A549 treated with dexamethasone at 1 μM for 4 hours (cell line): ENCODE data around the gene TFF2. TPM values are rescaled to one million over a fixed set of nuclear protein-coding genes. Genes with fewer than 3 reads are reported as not detected.

Experiments
- total RNA-seq: library from RNA; stranded (reverse); fragments of 200-300 nt; extraction: Qiagen RNA extraction; gene quantifications from 5 replicates; pipeline ENCODE4 v1.2.3, GENCODE V29; 2022

The TFF2 gene, protein sequence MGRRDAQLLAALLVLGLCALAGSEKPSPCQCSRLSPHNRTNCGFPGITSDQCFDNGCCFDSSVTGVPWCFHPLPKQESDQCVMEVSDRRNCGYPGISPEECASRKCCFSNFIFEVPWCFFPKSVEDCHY
- total RNA-seq, result not detected in 5 replicates

DNA sequence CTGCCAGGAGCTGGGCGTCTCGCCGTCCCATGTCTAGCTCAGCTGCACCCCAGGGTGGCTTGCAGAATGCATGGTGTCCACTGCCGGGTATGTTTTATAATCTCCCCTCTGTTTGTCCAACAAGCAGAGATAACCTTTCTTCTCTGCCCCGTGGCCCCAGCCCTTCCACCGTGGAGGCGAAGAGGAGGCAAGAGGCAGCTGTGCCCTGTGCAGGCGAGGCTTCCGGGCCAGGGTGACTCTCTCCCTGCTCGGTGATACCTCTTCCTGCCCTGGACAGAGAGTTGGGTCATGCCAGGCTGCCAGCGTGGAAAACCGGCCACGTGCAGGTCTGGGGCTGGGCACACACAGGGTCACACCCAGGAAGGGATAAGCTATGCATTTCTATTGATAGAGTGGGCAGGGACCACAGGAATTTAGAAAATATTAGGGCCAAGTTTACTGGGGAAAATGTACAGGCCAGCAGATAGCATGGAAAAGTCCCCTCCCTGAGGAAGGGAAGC, at the start of gene TFF2:
TFF2 (minus strand) TSS at position 68 of the 500 bp plus-strand sequence; CDS start at position 31, 37 bp downstream.

DNA sequence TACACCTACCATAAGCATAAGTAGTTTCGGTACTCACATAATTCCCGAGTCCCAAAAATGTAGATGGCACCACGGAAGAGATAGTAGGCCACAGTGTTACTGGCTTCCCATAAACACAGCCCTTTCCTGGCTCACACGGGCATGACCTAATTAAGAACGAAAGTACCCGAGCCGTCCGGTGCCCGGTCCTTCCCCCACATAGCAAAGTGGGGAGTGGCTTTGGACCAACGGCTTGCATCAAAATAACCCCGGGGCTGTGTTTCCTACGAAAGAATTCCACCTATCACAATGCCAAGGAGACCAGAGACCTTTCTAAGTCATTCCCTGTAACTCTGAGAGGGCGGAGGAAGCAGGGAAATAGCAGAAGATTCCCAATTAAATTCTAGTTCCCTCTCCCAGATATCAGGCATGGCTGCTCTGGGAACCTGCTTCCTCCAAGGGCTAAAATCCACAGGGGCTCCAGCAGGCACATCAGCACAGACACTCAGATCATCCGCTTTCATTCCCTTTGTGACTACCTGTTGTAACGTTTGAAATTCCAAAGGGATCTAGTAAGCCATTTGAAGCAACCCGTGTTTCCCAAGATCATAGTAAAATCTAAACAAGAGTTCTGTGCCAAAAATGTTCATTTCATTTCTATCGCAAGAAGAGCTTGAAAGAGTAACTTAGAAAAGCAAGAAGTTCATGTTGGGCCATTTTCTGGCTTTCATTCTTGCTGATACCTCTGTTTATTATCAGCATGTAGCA, 45.3 kb upstream of the TFF2 start, which contains the start of gene TMPRSS3:
TMPRSS3 (minus strand) TSS at position 148 of the 747 bp plus-strand sequence. CDS start 635 bp downstream, outside the sequence.

DNA sequence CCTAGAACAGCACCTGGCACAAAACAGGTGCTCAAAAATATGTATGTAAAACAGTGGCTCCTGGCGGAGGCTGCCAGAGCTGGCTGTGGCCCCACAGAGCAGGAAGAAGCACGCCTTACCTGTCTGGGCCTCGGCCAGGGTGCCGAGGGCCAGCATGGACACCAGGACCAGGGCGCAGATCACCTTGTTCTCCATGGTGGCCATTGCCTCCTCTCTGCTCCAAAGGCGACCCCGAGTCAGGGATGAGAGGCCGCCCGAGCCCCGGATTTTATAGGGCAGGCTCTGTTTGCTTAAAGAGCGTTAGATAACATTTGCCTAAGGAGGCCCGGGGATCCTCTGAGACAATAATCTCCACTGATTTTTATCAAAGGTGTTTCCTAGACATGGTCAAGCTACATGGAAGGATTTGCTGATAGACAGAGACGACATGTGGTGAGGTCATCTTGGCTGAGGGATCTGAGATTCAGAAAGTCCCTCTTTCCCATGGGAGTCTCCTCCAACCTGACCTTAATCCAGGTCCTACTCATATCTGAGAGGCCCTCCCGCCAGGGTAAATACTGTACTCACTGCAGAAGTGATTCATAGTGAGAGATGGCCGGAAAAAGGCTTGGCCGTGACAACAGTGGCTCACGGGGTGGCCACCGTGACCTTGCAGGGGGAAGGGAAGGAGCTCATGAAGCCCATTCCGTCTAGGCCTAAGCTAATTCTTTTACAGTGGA, 15.7 kb upstream of the TFF2 start, which contains the start of gene TFF1:
TFF1 (minus strand) TSS at position 244 of the 719 bp plus-strand sequence; CDS start at position 204, 40 bp downstream.

DNA sequence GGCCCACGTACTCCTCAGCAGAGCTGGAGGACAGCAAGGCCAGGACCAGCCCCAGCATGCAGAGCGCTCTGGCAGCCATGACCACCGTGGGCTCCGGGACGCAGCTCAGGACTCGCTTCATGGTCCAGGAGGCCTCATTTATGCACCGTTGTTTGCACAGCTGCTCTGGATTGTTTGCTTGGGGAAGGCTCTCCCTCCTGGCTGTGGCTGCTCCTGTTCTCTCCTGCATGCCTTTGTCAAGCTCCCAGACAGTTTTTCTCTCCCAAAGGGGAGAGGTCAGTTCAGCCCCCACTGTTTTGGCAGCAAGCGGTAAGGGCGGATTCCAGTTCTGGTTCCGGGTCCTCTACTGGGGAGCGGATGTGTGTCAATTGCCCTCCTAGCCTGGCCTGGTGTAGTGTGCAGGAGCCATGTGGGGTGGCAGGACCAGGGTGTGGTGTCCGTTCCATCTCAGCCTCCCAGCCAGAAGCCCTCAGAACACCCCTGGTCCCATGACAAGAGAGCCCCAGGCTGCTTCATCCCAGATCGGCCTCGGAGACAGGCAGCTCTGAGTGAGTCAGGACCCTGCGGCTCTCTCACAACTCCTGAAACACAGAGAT, 35.4 kb downstream of the TFF2 start, which contains the start of gene TFF3:
TFF3 (minus strand) TSS at position 114 of the 596 bp plus-strand sequence; CDS start at position 79, 35 bp downstream.

Other genes with a start within 250 kb of the TFF2 start
- 2.4 to 2.8 TPM (median 2.4 TPM) in 5 replicates for gene ABCG1, start 131.9 kb downstream of the TFF2 start, total RNA-seq
- gene TFF3, start 35.6 kb downstream of the TFF2 start, total RNA-seq, result 0.11 TPM in 1 of 5 replicates, not detected in the others
- 19.2 to 34.3 TPM (median 22.6 TPM) in 5 replicates for gene TFF1, start 15.5 kb upstream of the TFF2 start, total RNA-seq
- 0.09 to 0.53 TPM (median 0.21 TPM) in 5 replicates for gene TMPRSS3, start 45.1 kb upstream of the TFF2 start, total RNA-seq
- gene UBASH3A, start 52.9 kb upstream of the TFF2 start, total RNA-seq, result 0.13 to 0.30 TPM (median 0.18 TPM) in 5 replicates
- gene RSPH1, start 145.2 kb upstream of the TFF2 start, total RNA-seq, result 0.46 to 1.0 TPM (median 0.61 TPM) in 5 replicates
- 3.0 to 3.7 TPM (median 3.4 TPM) in 5 replicates for gene SLC37A1, start 162.9 kb upstream of the TFF2 start, total RNA-seq